Ovary (tissue), 3 donors: Measurements from ENCODE around the gene APBB1IP.

Experiments
- CTCF ChIP-seq, 3 donors: fragments of 450-650 bp in 2 of 3; fragments of 200-600 bp in 1 of 3; IDR thresholded peaks; one replicate each; pipeline versions ENCODE4 v1.5.1 to v1.8.0; 2016 to 2022; ENCODE audit warnings: antibody characterized with exemption in 3 of 3, mild to moderate bottlenecking in 1 of 3
- EP300 ChIP-seq: sonication (generic); formaldehyde crosslinking; IDR thresholded peaks from one replicate; pipeline ENCODE4 v1.6.1; 2017; ENCODE audit warnings: antibody characterized with exemption
- POLR2A ChIP-seq: fragments of 450-650 bp; IDR thresholded peaks from one replicate; pipeline ENCODE4 v1.6.1; 2017; ENCODE audit warnings: antibody characterized with exemption, mild to moderate bottlenecking, moderate library complexity
- donor health status: DM: no; HTN: no; CAD: no.

DNA sequence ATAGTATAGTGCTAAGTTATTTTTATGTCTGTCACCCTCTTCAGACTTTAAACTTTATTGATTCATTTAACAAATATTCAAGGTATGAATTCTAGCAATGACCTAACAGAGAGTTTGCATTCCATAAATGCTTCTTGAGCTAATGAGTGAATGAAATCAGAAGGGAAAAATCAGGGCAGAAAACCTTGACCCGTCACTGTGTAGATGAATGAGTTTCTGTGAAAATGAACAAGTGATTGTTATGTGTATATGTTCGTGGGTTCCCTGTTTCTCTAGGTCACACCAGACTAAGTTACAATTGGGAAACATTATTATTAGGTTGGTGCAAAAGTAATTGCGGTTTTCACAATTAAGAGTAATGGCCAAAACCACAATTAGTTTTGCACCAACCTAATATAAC is 30.1 kb downstream of the APBB1IP start:
- TF ChIP-seq CTCF (IDR thresholded peaks at IDR 0.05) (no peak), EP300 (no peak), POLR2A (no peak)
